NK-92 treated with Interleukin-12 subunit alpha and Interleukin-12 subunit beta, amount 100 ng/mL, for 24 hours (cell line): ENCODE measurements around the gene MGMT.

Source experiments
- DNase-seq: peaks from one replicate; lab custom pipeline; 2025; lab: John Stamatoyannopoulos, UW

MGMT gene

DNA sequence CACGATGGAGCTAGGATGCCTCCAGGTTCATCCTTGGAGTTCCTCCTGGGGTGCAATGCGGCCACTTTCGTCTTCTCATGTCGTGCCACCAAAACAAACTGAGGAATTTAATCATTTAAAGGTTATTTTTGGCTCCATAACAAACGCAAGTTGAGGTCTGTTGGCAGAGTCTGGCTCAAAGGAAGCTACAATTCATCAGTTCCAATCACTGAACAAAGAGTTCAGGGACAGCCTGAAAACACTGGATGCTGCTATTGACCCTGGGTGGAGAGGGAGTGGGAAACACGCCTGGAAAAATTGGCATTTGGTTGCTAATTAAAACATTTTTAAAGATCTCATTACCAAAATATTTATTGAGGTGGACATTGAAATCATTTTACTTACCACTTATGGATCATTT, 11.4 kb upstream of the MGMT start:
- no peak for DNase-seq

DNA sequence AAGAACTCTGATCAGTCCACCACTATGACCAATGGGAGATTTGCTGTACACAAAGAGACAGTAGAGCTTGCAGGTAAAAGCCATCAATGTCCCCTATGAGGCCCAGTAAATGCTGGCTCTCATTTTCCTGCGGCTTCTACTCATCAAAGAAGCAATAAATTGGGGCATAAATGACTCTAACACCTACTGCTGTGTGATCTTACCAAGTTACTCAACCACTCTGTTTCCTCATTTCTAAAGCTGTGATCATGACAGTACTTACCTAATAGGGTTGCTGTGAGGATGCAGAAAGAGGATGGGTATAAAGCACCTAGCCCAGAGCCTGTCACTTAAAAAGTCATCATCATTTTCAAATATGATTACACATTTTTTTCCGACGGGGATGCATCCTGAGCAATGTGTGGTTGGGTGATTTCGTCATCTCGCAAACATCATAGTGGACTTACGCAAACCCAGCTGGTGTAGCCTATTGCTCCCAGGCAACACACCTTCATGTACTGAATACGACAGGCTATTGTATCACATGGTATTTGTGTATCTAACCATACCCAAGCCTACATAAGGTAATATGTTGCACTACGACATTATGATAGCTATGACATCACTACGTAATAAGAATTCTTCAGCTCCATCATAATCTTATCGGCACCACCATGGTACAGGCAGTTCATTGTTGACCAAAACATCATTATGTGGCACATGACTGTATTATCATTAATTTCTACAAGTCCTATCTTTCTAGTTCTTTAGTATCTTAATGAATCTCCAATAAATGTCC, 7.1 kb upstream of the MGMT start:
- DNase-seq: no peak

DNA sequence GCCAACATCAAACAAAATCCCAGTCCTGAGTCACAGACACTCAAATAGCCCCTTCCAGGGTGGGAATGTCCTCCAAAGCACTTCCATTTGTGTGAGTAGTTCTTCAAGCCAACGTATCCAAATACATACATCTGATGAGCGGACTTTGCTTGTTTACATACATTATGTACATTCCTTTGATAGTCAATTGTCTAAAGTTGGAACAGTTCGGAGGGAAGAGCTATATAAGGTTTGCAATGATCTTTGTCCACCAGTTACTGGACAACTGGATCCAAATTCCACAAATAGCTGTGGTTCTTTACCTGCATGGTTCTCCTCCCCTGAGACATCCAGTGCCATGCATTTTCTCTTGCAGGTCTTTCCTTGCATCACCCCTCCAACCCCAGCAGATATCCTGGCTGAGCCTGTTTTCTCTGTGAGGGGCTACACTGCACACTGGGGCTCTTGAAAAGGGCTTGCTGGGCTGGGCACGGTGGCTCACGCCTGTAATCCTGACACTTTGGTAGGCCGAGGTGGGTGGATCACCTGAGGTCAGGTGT, 4.7 kb upstream of the MGMT start:
- DNase-seq: no peak

DNA sequence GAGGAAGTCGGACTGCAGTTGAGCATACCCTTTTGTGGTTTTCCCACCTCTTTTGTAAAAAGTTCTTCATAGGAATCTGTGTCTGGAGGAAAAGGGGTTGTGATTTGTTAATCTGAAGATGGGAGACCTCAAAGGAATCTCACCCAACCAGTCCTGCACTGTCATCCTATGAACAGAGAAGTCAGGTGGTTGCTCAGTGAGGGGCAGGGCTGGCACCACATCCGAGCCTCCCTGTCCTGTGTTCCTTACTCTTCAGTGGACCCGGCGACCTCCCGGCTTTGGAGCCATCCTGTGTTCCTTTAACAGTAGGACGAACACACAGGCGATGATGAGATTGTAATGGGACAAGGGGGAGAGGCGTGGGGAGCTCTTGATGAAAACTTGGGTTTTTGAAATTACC, 2.8 kb upstream of the MGMT start:
- no peak for DNase-seq

DNA sequence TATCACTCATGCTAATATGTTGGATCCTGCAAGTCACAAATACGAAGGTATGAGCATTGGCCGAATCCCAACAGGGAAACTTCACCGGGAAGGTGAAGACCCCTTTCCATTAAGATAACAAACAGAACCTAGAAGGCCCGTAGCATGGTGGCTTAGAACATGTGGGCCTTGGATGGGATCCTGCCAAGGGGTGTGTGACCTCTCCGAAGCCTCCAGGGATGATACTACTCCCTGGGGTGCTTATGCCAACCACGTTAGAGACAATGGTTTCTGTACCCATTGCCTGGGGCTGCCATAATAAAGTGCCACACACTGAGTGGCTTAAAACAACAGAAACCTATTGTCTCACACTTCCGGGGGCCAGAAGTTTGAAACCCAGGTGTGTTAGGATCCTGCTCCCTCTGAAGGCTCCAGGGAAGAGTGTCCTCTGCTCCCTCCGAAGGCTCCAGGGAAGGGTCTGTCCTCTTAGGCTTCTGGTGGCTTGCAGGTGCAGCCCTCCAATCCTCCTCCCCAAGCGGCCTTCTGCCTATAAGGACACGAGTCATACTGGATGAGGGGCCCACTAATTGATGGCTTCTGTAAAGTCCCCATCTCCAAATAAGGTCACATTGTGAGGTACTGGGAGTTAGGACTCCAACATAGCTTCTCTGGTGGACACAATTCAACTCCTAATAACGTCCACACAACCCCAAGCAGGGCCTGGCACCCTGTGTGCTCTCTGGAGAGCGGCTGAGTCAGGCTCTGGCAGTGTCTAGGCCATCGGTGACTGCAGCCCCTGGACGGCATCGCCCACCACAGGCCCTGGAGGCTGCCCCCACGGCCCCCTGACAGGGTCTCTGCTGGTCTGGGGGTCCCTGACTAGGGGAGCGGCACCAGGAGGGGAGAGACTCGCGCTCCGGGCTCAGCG, 992 bp upstream of the MGMT start:
- no peak for DNase-seq

DNA sequence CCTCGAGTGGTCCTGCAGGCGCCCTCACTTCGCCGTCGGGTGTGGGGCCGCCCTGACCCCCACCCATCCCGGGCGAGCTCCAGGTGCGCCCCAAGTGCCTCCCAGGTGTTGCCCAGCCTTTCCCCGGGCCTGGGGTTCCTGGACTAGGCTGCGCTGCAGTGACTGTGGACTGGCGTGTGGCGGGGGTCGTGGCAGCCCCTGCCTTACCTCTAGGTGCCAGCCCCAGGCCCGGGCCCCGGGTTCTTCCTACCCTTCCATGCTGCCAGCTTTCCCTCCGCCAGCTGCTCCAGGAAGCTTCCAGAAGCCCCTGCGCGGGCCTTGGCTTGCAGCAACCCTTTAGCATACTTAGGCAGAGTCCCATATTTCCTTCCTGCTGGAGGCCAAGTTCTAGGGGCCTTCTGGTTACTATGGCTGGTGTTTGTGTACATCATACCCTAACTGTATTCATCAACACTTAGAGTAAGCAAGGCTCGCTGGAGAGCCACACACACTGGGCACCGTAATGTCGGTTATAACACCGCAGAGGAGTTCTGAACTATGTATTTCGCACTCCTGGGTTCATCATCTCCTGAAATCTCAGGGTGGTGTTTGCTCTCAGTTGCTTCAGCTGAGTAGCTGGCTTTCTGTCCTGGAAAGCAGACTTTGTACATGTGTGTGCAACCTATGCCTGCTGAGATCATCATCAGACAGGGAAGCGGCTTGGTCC, 471 bp downstream of the MGMT start:
- DNase-seq: no peak

DNA sequence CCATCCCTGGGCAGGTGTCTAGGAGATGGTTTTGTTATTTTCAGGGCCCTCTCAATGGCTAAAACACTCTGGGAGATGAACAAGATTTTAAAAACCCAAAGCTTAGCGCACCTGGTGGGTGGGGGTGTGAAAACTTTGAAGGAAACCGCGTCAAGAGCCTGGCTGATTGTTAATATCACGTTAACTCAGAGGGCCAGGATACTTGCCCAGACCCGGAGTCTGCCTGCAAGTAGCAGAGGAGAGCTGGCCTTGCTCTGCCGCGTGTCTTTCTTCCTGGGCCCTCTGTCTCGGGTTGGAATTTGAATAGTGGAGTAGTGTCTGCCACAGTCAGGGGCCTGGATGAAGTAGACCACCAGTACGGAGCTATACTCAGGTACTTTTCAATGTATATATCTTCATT, 1.1 kb downstream of the MGMT start:
- DNase-seq: no peak

DNA sequence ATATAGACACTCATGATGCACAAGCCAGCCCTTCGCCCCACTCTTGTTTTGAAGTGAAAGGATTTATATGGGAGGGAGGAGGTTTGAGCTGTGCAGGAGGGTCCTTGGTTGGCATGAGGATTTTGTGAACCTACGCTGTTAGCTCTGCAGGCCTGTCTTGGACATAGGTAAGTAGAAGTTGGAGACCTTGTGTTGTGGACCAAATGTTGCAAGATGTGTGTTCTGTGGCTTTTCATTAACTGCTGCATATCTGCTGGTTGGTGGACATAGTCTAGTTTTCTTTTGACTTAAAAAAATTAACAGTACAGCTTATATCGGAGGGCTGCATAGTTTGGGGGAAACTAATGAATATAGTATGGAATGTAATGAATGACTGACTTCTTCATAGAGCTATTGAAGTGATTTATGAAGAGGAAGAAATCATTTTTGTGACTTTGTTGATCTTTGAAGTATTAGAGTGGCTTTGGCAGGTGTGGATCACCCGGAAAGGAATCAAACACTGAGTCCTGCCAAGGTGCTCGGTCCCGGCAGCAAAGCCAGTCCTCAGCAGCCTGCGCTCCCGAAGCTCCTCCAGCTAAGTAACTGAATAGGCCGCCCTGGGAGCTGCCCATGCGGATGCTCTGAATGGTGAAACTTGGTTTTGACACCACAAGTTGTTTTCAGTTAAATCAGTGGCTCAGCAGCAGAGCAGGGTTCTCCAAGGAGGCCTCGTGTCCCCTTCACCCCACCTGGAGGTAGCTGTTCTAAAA, 3.2 kb downstream of the MGMT start:
- DNase-seq: no peak

DNA sequence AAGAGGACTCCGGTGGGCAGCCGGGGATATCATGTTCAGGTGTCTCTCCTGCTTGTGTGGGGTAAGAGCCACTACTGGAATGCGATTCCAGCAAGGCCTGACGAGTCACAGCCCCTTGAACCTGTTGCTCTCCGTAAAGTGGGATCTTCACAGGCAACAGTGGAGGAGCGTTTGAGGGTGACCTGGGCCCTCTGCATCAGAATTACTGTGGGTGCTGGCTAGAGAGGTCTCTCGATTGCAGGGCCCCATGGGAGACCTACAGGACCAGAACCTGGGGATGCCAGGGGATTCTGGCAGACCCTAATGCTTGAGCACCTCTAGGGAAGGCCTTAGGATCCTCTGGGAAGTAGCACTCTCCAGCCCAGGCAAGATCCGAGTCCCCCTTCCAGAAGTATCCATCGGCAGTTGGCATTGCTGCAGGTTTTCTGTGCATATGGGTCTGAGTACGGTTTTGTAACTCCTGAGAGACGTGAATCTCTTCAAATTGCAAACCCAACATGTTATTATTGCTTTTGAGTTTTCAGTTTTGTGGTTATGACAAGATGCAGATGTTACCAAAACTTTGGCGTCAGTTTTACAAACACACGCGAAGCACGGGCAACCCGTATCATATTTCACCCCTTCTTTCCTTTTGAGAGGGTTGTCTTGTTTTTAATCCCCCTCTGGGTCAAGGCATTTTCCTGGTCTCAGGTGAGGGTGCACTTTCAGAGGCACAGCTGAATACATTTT, 4.6 kb downstream of the MGMT start:
- DNase-seq: no peak

DNA sequence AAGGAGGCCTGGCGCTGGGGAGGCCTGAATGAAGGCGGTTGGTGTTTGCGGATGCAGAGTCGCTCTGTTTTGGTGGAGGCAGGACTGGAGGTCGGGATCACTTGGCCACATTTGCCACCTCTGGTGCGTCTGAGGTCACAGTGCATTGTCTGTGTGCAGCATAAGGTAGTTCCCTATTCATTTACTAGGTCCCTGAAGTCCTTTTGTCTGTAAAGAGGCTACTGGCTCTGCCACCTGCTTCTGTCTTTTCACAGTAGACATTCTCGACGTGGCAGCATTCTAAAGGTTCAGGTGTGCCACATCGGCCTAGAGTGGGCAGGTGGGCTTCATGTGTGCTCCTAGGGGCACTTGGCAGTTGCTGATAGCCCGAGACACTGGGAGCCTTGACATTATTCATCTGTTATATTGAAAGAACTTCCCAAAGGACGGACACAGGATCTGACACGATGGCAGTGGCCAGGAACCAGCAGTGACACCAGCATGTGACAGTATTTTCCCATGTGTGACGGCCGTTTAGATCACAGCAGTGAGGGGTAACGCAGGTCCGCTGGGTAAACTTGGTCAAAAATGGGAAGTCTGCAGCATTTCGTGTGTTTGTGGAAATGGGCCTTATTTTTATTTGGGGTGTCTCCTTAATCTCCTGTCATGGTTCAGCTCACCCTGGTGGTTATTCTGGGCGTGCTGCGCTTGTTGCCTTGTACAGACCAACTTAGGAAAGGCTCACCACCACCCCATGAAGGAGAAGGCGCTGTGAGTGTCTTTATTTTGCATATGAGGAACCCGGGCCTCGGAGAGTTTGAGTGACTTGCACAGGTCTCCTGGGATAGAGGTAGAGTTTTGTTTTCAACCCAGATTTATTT, 5.9 kb downstream of the MGMT start:
- DNase-seq: no peak

DNA sequence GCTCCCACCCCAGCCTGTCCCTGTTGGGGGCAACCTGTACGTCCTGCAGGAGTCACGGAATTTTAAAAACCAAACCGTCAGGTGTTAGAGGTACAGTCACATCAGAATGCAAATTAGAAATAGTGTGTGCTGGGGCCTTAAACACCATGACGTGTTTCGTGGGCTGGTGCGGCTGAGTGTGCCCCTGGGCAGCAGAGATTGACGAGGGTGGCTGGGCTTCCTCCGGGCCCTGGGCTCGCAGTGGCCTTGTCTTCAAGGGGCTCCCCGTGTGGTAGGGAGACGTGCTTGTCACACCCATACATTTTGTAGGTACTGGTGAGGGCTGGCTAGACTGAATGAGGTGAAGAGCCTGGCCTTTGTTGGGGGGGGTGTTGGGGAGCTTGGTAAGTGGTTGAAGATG, 7.6 kb downstream of the MGMT start:
- DNase-seq: no peak

DNA sequence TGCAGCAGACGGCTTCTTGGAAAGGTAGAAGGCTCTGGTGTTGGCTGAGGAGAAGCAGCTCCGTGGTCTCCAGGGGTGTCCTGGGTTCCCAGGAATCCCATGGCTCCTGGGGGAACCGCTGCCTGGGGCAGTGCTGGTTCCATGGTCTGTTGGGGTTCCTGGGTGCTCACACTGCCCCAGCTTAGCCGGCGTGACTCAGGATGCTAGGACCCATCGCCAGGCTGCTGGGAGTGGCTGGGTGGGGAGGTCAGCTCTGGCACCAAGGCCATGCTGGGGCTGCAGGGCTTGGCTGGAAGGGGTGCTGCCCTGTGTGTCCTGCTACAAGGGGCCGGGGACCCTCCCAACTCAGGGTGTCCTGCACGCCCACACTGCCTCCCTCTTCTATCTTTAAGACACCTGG, 9.4 kb downstream of the MGMT start:
- no peak for DNase-seq

DNA sequence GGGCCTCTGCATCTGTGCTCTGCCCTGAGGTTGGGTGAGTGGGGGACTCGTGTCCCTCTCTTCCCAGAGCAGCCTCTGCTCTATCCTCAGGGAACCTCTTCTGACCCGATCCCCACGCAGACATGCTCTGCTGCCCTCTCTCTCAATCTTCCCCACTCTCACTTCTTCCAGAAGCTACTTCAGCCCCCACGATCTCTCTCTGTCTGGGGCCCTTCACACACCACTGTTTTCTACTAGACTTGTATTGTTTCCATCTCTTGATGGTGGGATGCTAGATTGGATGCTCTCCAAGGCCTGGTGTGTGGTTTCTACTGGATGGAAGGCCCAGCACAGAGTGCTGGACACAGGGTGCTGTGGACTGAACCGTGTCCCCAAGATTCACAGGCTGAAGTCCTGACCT, 10.0 kb downstream of the MGMT start:
- no peak for DNase-seq

DNA sequence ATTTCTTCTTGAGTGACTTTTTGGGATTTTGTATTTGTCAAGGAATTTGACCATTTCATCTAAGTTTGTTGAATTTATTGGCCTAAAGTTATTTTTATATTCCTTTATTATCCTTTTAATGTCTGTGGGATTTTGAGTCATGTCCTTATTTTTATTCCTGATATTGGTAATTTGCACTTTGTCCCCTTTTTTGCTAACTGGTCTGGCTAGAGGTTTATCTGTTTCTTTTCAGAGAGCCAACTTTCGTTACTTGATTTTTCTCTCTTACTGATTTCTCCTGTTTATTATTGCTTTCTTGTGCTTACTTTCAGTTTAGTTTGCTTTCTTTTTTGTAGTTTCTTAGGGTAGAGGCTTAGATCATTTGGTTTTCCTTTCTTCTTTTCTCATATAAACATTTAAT, 14.6 kb downstream of the MGMT start:
- no peak for DNase-seq

DNA sequence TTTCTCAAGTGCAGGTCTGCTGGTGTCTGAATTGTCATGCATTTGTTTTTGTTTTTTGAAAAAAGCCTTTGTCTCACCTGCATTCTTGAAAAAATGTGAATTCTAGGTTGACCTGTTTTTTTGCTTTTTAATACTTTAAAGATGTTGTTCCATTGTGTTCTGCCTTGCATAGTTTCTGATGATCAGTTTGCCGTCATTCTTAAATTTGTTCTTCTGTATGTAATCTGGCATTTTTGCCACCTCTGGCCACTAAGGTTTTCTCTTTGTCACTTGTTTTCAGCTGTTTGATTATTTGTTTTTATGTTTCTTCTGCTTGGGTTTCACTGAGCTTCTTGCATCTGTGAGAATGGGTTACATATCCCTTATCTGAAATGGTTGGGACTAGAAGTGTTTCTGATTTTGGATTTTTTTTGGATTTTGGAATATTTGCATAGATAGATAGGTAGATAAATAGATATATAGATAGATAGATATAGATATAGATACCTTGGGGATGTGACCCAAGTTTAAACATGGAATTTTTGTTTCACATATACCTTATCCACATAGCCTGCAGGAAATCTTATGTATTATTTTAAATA, 16.5 kb downstream of the MGMT start:
- DNase-seq: no peak

DNA sequence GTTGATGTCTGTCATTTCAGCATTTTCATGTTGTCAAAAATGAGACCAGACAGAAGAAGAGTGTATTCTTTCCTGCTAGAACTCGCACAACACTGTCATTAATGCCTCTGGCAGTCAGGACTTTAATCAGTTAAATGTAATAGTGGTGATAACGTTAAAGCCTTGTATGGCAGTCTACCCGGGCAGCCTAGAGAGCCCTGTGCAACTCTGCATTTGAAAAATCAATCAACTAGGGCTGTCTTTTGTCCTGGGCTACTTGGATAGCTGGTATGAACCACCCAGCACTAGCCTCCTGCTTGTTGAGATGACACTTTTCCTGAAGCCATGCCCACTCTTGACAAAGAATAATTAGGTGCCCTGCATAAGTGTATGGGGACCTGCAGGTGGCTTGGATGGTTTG, 19.8 kb downstream of the MGMT start:
- no peak for DNase-seq

DNA sequence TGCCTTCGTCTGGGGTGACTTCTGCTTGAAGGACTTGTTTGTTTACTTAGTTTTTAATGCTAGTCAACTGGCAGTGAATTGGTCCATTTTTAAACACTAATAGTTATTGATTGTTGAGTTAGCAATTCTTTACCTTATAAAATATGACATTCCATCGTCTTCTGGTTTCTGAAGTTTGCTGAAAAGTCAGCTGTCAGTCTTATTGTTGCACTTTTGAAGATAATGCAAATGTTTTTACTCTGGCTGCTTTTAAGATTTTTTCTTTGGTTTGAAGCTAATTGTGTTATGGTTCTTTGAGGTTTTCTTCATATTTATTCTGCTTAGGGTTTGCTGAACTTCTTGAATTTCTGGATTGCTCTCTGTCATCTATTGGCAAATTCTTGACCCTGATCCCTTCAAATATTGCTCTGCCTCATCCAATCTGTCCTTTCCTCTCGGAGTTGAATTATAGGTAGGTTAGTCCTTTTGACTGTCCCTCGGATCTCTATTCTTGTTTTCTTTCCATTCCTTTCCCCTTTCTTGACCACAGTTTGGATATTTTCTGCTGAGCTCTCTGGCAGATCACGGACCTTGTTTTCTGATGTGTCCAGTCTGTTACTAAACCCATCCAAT, 24.2 kb downstream of the MGMT start:
- no peak for DNase-seq

DNA sequence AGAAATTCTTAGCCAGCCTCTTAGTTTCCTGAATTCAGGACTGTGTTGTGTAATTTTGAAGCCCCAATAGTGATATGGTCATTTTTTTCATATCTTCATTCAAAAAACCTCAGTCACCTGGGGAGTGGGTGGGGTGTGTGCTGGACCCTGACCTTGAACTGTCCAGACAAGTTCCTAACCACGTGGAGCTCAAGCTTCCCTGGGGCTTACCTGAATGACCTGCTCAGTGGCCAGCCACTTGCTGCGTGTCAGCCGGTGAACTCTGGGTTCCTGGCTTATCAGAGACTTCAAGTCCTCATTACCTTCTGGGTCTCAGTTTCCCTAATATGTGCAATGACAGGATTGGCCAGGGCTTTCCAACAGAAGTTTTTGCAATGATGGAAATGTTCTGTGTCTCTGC, 27.1 kb downstream of the MGMT start:
- DNase-seq: no peak

DNA sequence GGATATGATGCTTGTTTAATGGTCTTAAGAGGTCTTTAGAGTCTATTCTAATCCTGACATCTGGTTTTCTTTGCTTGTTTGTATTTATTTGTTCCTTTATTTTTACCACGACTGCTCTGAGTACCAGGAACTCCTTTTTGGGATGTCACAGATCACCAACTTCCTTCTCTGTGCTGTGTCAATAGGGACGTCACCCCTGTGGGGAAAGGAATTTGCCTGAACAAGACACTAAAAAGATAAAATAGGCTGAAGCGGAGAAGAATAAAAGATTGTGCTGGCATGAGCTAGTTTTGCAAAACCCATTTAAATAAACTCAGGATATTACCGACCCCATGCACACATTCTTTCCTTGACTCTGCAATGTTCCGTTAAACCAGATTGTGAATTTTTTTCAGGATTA, 27.7 kb downstream of the MGMT start:
- DNase-seq: no peak
